Measurements from ENCODE around the gene HIPK2.

DNA sequence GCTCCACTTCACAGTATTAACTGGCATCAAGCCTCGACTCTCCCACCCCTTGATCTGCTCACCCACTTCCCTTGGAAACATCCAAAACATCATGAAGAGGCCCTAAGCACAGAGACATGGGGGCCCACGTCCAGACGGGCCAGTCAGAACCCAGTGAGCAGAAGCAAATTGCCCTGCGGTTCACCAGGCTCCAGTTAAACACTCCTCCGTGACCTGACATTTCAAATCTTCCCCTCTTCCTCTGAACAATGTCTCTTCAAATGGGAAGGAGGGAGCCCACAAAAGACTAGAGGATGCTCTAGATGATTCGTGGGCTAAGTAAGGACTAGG lies 209.5 kb downstream of the HIPK2 start:
- no peak for TF ChIP-seq POLR2AphosphoS5 (IDR thresholded peaks at IDR 0.05; ENCODE audit: borderline replicate concordance, low read depth, low read length)
- TF ChIP-seq EZH2 (IDR thresholded peaks at IDR 0.05) = no peak
